Measurements from ENCODE around the gene PUSL1.

The PUSL1 gene

DNA sequence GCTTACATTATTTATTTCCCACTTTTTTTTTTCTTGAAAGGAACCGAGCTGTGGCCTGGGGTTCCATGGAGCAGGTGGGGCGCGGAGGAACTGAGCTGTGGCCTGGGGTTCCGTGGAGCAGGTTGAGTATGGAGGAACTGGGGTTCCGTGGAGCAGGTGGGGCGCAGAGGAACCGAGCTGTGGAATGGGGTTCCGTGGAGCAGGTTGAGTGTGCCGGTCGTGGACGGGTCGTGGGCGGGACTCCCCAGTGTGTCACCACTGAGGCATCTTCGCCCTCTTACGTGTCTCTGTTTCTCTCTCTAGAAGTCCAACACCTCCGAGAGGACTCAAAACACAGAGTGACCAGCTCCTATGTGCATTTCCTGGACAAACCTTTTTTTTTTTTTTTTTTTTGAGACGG lies 29.4 kb upstream of the PUSL1 start:
- in situ Hi-C loops (cut with MboI; ENCODE audit: low sequenced_read_pairs) = no loop called here

DNA sequence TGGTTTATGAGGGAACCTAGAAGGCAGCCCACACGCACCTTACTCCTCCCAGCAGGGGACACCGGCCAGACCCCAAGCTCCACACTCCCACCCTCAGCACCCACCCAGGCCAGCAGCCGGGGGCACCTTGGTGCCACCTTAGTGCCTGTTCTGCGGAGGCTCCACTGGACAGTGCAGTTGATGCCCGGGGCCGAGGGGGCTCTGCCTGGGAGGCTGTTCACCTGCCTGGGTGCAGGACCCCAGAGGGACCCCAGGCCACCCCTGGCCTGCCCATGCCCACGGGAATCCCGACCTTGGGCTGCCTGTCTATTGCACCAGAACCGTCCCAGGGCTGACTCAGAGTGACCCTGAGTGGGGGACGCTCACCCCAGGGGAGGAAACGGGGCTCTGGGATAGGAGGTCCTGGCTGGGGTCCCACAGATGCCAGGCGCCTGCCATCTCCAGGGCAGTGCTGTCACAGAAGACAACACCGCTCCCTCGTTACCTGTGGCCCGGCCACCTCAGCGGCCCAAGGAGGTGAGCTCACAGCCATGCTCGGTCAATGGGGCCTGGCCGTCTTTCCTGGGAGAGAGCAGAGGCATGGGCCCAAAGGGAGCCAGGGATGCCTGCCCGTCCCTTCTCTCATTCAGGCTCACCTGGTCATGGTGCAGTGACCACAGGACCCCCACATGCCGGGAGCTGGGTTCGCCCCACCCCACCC lies 27.5 kb upstream of the PUSL1 start:
- in situ Hi-C loops (cut with MboI; ENCODE audit: low sequenced_read_pairs) = no loop called here

DNA sequence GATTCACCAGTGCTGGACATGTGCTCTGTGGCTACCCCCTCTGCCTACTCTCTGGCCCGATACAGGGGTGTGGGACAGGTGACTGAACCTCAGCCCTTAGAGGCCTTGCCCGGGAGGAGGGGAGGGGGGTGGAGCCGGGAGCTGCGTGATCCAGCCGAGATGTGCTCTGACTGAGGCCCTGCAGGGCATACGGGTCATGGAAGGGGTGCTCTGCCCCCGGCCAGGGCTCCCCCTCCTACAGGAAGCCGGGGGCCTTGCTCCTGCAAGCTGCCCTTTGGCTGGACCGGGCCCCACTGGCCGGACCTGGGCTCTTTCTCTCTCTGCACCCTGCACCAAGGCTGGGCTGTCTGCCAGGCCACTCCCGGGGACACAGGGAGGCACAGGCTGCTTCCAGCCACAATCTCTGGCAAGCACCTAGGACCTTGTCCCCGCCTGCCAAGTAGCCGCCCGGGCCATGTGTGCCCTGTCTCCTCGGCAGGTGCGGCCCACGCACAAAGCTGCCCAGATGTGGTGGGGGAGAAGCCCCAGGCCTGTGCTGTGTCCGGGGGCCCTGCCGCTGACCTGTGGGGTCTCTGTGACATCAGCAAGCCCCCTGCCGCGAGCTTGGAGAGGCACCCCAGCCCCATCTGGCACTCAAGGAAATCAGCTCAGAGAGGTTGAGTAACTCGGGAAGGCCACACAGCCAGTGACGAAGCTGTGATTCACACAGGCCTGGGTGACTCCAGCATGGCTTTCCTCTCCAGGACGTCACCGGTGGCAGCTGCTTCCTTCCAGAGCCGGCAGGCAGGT lies 26.7 kb upstream of the PUSL1 start:
- in situ Hi-C loops (cut with MboI; ENCODE audit: low sequenced_read_pairs) = no loop called here

DNA sequence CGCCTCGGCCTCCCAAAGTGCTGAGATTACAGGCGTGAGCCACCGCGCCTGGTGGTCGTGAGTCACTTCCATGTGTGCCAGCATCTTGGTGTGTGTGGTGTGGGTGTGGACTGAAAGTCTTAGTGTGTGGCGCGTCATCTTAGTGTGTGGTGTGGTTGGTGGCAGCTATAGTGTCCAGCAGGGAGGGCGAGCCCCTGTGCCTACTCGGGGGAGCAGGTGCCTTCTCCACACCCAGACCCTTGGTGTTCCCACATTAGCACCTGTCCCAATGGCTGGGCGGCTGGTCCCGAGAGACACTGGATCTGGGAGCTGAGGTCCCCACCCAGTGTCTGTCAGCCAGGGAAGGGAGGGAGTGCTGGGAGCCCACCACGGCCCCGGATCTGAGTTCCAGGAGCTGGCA lies 25.4 kb upstream of the PUSL1 start:
- in situ Hi-C loops (cut with MboI; ENCODE audit: low sequenced_read_pairs) = no loop called here

DNA sequence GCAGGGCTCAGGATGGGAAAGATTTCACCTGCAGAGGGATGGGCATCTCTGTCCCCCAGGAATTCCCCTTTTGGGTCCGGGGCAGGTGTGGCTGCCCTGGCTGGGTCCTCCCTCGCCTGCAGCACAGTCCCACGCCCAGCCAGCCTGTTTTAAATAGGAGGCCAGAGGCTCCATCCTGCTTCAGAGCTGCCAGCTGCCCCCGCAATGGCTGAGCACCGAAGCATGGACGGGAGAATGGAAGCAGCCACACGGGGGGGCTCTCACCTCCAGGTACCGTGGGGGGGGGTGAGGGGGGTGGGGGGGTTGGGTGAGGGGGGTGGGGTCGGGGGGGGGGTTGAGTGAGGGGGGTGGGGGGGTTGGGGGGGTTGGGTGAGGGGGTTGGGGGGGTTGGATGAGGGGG lies 24.6 kb upstream of the PUSL1 start:
- in situ Hi-C loops (cut with MboI; ENCODE audit: low sequenced_read_pairs) = no loop called here

DNA sequence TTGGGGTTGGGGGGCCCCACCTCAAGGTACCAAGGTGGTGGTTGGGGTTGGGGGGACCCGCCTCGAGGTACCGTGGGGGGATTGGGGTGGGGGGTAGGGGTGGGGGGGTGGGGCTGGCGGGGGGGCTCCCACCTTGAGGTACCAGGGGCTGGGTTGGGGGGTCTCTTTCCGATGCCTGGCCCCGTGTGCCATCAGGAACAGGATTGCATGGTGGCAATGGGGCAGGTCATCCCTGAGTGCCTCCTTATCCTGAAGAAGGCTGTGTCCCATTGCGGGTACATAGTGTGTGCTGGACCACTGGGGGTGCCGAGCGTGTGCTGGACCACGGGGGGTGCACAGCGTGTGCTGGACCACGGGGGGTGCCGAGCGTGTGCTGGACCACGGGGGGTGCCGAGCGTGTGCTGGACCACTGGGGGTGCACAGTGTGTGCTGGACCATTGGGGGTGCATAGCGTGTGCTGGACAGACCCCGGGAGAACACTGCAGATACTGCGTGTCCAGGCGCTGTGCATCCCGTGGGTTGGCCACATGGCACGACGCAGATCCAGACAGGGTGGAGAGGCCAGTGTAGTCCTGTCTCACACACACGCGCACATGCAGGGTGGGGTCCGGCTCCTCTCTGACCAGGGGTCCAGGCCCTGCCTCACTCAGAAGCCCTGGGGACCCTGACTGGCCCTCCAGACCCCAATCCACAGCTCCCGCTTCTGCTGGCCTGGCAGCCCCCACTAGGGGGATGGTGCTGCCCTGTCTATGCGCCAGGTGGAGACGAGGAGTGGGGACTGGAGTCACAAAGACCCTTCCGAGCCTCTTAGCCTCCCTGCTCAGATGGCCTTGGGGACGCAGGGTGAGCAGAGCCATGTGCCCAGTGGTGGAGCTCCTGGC lies 23.9 kb upstream of the PUSL1 start:
- in situ Hi-C loops (cut with MboI; ENCODE audit: low sequenced_read_pairs) = no loop called here

DNA sequence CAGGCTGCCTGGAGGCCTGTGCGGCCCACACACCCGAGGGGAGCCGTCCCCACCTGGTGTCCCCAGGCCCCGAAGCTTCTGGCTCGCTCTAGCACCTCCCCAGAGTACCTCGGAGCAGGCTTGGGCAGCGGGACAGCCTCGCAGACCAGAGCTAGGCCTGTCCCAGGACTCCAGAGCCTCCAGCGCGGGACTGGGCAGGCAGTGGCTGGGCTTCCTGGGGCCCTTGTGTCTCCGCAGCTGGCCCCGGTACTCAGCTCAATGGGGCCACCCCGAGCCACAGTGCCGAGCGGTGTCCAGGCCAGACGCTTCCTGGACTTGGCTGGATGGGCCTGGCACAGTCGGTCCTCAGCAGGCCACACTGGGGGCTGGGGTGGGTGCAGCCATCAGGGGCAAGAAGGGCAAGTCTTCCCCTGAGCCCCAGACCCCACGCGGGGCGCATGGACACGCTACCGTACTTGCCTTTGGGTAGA lies 23.3 kb upstream of the PUSL1 start:
- in situ Hi-C loops (cut with MboI; ENCODE audit: low sequenced_read_pairs) = no loop called here

DNA sequence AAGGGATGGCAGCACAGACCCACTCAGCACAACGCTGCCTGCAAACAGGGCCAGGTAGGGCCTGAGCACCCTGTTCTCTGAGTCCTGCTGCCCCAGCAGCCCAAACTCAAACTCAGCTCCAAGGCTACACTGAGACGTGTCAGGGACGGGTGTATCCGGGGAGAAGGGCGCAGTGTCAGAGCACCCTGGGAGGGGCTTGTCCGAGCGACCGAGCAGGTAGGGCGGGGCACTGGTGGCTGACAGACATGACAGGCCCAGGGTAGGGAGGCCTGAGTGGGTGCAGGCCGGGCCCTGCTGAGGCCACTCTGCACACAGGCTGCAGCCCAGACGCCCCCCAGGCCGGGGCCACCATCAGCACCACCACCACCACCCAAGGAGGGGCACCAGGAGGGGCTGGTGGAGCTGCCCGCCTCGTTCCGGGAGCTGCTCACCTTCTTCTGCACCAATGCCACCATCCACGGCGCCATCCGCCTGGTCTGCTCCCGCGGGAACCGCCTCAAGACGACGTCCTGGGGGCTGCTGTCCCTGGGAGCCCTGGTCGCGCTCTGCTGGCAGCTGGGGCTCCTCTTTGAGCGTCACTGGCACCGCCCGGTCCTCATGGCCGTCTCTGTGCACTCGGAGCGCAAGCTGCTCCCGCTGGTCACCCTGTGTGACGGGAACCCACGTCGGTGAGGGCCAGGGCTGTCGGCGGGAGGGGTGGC lies 22.6 kb upstream of the PUSL1 start:
- in situ Hi-C loops (cut with MboI; ENCODE audit: low sequenced_read_pairs) = no loop called here

DNA sequence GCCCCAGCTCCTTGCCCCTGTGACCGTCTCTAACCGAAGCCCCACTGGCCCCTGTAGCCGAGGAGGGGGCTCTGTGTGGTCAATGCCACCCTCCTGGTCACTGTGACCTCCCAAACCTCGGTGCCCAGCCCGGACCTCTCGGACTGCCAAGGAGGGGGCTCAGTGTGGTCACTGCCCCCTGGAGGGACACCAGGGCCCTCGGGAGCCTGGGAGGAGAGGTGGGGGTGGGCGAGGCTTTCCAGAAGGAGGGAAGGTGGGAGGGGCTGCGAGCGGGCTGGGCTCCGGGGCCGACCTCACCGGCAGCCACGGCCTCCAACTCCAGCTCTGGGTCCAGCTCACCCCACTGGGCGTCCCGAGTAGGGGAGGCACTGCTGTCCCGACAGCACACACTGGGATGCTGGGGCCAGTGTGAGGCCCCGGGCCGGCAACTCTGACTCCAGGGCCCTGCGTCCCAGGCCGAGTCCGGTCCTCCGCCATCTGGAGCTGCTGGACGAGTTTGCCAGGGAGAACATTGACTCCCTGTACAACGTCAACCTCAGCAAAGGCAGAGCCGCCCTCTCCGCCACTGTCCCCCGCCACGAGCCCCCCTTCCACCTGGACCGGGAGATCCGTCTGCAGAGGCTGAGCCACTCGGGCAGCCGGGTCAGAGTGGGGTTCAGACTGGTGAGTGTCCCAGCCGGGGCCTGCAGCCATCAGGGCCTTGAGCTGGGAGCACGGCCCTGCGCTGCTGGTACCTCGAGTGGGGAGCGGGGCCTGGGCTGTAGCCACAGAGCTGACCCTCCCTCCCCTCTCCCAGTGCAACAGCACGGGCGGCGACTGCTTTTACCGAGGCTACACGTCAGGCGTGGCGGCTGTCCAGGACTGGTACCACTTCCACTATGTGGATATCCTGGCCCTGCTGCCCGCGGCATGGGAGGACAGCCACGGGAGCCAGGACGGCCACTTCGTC lies 21.8 kb upstream of the PUSL1 start:
- in situ Hi-C loops (cut with MboI; ENCODE audit: low sequenced_read_pairs) = no loop called here

DNA sequence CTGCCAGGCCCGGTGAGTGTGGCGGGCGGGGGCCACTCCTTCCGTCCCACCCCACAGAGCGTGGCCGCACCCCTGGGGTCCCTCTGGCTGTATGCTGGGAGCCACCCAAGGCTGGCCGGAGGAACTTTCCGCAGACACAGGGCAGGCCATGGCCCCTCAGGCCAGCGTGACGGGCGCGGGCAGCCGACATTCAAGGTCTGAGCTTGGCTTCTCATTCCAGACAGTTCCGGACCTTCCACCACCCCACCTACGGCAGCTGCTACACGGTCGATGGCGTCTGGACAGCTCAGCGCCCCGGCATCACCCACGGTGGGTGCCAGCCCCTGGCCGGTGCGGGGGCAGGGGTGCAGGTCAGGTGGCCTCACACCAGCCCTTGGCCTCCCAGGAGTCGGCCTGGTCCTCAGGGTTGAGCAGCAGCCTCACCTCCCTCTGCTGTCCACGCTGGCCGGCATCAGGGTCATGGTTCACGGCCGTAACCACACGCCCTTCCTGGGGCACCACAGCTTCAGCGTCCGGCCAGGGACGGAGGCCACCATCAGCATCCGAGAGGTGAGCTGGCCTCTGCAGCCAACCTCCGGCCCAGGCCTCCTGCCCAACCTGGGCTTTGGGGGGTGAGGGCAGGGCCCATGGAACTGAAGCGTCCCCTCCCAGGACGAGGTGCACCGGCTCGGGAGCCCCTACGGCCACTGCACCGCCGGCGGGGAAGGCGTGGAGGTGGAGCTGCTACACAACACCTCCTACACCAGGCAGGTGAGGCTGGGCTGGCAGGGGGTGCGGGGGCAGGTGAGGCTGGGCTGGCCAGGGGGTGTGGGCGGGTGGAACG lies 20.9 kb upstream of the PUSL1 start:
- in situ Hi-C loops (cut with MboI; ENCODE audit: low sequenced_read_pairs) = no loop called here

DNA sequence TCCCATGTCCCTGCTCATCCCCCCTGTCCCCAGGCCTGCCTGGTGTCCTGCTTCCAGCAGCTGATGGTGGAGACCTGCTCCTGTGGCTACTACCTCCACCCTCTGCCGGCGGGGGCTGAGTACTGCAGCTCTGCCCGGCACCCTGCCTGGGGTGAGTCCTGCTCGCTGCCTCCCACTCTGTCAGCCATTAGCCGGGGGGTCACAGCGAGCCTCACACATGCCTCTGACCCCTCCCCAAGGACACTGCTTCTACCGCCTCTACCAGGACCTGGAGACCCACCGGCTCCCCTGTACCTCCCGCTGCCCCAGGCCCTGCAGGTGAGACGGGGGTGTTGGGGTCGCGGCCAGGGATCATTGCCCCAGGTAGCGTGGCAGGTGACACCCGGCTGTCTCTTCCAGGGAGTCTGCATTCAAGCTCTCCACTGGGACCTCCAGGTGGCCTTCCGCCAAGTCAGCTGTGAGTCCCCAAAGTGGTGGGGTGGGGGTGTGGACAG lies 18.1 kb upstream of the PUSL1 start:
- in situ Hi-C loops (cut with MboI; ENCODE audit: low sequenced_read_pairs) = no loop called here

DNA sequence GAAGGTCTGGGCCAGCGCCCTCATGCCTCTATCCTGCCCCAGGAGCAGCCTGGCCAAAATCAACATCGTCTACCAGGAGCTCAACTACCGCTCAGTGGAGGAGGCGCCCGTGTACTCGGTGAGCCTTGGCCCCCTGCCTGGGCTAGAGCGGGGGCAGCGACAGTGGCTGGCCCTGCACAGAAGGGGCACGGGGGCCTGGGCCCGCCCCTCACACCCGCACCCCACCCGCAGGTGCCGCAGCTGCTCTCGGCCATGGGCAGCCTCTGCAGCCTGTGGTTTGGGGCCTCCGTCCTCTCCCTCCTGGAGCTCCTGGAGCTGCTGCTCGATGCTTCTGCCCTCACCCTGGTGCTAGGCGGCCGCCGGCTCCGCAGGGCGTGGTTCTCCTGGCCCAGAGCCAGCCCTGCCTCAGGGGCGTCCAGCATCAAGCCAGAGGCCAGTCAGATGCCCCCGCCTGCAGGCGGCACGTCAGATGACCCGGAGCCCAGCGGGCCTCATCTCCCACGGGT lies 17.3 kb upstream of the PUSL1 start:
- in situ Hi-C loops (cut with MboI; ENCODE audit: low sequenced_read_pairs) = no loop called here

DNA sequence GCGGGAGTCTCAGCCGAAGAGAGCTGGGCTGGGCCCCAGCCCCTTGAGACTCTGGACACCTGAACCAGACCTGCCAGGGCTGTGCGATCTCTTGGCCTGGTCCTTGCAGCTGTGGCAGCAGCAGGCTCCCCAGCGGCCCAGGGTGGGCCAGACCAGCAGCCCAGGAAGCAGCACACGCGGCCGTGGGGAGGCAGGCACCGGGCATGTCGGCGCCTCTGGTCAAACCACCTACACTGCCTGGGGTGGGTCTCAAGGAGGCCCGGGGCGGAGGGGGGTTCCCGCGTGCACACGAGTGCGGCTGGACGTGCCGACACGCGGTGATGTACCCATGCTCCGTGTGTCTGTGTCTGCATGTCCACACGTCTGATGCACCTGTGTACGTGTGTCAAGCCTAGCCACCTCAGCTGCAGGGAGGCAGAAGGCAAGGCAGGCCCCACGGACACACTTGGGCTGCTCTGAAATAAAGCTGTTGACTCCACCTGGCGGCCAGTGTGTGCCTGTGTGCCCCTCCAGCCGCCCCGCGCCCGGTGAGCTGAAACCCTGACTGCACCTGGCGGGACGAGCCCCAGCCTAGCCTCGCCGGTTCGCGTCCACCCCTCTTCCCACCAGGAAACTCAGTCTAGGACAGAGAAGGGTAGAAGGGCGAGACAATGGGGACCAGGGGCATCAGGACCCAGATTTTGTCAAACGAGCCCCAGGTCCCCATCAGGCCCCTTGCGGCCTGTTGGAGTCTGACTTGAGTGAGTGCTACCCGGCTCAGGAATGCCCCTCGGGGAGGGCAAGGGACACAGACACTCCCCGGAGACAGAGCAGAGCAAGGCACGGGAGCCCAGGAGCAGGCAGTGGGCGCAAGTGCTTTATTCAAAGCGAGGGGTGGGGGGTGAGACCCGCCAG lies 16.6 kb upstream of the PUSL1 start:
- in situ Hi-C loops (cut with MboI; ENCODE audit: low sequenced_read_pairs) = no loop called here

DNA sequence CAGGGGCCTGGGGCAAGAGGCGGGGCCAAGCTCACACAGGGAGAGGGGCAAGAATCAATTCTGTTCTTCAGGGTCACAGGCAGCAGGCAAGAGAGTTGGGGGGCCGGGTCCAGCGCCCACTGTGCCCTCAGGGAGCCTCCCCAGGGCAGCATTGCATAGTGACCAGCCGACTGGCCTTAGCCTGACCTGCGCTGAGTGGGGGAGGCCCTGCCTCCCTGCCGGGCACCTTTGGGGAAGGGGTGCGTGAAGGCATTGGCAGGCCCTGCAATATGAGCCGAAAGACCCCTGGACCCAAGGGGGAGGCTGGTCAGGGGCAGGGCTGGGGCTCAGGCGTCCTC lies 16.0 kb upstream of the PUSL1 start:
- in situ Hi-C loops (cut with MboI; ENCODE audit: low sequenced_read_pairs) = no loop called here

DNA sequence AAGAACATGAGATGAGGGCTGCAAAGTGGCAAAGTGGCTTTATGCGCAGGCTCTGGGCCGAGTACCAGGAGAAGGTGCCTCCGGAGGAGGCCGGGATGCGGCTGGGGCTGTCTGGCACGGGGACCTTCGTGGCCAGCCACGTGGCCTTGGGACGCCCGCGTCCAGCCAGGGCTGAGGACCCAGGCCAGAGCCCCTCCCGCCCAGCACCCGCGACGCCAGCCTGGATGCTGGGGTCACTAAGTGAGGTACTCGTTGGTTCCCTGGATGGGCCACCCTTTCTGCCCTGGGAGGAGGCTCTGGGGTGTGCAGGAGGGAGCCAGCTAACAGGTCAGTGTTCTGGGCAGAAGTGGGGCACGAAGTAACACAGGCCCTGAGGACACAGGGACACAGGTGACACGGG lies 15.5 kb upstream of the PUSL1 start:
- in situ Hi-C loops (cut with MboI; ENCODE audit: low sequenced_read_pairs) = no loop called here

DNA sequence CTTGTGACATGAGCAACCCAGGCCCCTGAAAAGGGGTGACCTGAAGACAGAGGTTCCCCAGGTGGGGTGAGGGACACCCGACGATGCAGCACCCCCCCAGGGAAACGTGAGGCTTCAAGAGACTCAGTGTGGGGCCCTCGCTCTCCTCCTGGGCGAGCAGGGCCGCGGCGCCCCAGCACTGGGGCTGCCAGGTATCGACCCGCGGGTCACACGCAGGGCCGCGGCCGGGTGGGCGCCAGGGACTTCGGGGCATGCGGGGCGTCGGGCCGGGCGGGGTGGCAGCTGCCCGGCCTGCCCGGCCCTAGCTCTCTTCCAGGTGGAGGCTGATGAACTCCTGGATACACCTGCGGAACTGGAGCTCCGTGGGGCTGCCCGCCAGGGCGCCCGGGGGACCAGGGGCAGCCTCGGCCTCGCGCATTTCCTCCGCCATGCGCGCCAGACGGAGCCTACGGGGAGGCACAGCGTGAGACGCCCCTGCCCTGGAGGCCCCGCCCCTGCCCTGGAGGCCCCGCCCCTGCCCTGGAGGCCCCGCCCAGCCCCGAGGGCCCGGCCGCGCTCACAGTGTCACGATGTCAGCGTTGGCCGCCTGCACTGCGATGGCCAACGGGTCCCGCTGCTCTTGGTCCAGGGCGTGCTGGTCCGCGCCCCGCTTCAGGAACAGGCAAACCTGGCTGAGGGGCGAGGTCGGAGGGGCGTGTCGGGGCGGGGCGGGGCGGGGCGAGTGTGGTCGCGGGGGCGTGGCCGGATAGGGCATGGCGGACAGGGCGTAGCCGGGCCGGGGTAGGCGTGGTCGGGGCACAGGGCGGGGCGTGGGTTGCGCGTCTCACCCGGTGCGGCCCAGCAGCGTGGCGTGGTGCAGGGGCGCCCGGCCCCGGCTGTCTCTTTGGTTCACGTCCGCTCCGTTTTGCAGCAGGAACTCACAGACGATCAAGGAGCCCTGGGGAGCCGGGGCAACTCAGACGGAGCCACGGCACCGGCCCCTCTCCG lies 14.8 kb upstream of the PUSL1 start:
- in situ Hi-C loops (cut with MboI; ENCODE audit: low sequenced_read_pairs) = no loop called here

All from HL-60/S4 treated with phorbol 12-myristate 13-acetate at 8.2 ng/mL for 4 days and 3 days (cell line).